Endothelial cell (in vitro differentiated cells): ENCODE measurements around the gene CBLN3. TPM values are rescaled to one million over a fixed set of nuclear protein-coding genes. Genes with fewer than 3 reads are reported as not detected.

Experiments used
- DNase-seq: peaks from one replicate; pipeline ENCODE4 v3.0.0; 2021; ENCODE audit warnings: low spot score
- H3K27ac Mint-ChIP-seq: one replicate; pipeline ENCODE4 v1.8.0; 2021; ENCODE audit warnings: mixed read lengths, inconsistent platforms; ENCODE audit not compliant: unreplicated experiment
- H3K27me3 Mint-ChIP-seq: one replicate; pipeline ENCODE4 v1.8.0; 2021; ENCODE audit warnings: mild to moderate bottlenecking, moderate library complexity, mixed read lengths, inconsistent platforms; ENCODE audit not compliant: unreplicated experiment
- H3K36me3 Mint-ChIP-seq: one replicate; pipeline ENCODE4 v1.8.0; 2021; ENCODE audit warnings: mild to moderate bottlenecking, low read depth, mixed read lengths, inconsistent platforms; ENCODE audit not compliant: unreplicated experiment
- H3K4me1 Mint-ChIP-seq: one replicate; pipeline ENCODE4 v1.8.0; 2021; ENCODE audit warnings: mild to moderate bottlenecking, mixed read lengths, inconsistent platforms; ENCODE audit not compliant: unreplicated experiment
- H3K4me3 Mint-ChIP-seq: one replicate; pipeline ENCODE4 v1.8.0; 2021; ENCODE audit warnings: mild to moderate bottlenecking, mixed read lengths, inconsistent platforms; ENCODE audit not compliant: unreplicated experiment
- H3K9me3 Mint-ChIP-seq: one replicate; pipeline ENCODE4 v1.8.0; 2021; ENCODE audit warnings: mixed read lengths, inconsistent platforms; ENCODE audit not compliant: unreplicated experiment
- CTCF ChIP-seq: fragments of 200-600 bp; sonication (generic); IDR thresholded peaks from one replicate; pipeline ENCODE4 v1.5.0; 2021; ENCODE audit warnings: antibody characterized with exemption; ENCODE audit not compliant: unreplicated experiment
- total RNA-seq: library from RNA; stranded (reverse); fragmentation: NEBNext Ultra II Directional; extraction: Animal tissue kit (Norgen Biotek cat#: 25700); gene quantifications from one replicate; pipeline ENCODE4 v1.2.1, GENCODE V29; 2021; ENCODE audit not compliant: unreplicated experiment

Gene CBLN3
- total RNA-seq, 1 donor from 2014 or later, result 1.5 TPM

GRCh38 chr14:24417832-24418491 lies 11.5 kb downstream of the CBLN3 start:
- peaks cover 28% of the 10 kb centered on the region for H3K36me3 Mint-ChIP-seq
- no peak for TF ChIP-seq CTCF
- DNase-seq, result no peak
- no peak overlapping the region for H3K27ac Mint-ChIP-seq
- no peak overlapping the region for H3K4me3 Mint-ChIP-seq
- H3K9me3 Mint-ChIP-seq, result no peaks in the 10 kb centered on the region
- peaks cover 14% of the 10 kb centered on the region for H3K27me3 Mint-ChIP-seq
- H3K4me1 Mint-ChIP-seq, result peaks cover 3% of the 10 kb centered on the region

- no peak for TF ChIP-seq CTCF
- Mint-ChIP-seq H3K27me3 (peaks cover 14% of the 10 kb centered on the region), H3K4me3 (no peak overlapping the region), H3K9me3 (no peaks in the 10 kb centered on the region), H3K36me3 (peaks cover 37% of the 10 kb centered on the region), H3K27ac (no peak overlapping the region), H3K4me1 (peaks cover 3% of the 10 kb centered on the region)
- no peak for DNase-seq
These were observed 12.4 kb downstream of the CBLN3 start for GRCh38 chr14:24416932-24417619.

- peaks cover 15% of the 10 kb centered on the region for H3K27me3 Mint-ChIP-seq
- no peak overlapping the region for H3K27ac Mint-ChIP-seq
- TF ChIP-seq CTCF, result no peak
- H3K9me3 Mint-ChIP-seq, result no peaks in the 10 kb centered on the region
- H3K4me3 Mint-ChIP-seq, result no peak overlapping the region
- H3K36me3 Mint-ChIP-seq, result peaks cover 42% of the 10 kb centered on the region
- H3K4me1 Mint-ChIP-seq, result peaks cover 3% of the 10 kb centered on the region
- no peak for DNase-seq
These were observed 13.1 kb downstream of the CBLN3 start for GRCh38 chr14:24416254-24416931.

- DNase-seq, result no peak
- H3K36me3 Mint-ChIP-seq, result peaks cover 44% of the 10 kb centered on the region
- TF ChIP-seq CTCF, result no peak
- peak overlapping the region; percentile 75 for H3K4me3 Mint-ChIP-seq
- H3K9me3 Mint-ChIP-seq, result no peaks in the 10 kb centered on the region
- H3K4me1 Mint-ChIP-seq, result peaks cover 3% of the 10 kb centered on the region
- H3K27me3 Mint-ChIP-seq, result peaks cover 17% of the 10 kb centered on the region
- no peak overlapping the region for H3K27ac Mint-ChIP-seq
These were observed 13.8 kb downstream of the CBLN3 start for GRCh38 chr14:24415421-24416253.
